Spleen (tissue), 11 donors: ENCODE data around the gene CLCF1. TPM values are rescaled to one million over a fixed set of nuclear protein-coding genes. Genes with fewer than 3 reads are reported as not detected.

Experiments
- DNase-seq: peaks from one replicate; pipeline ENCODE4 v3.0.0-alpha.2; 2020
- H3K27ac ChIP-seq, 8 donors: fragments of 200-600 bp; sonication (generic) in 7 of 8; 1 replicate in 4 of 8; 2 replicates in 4 of 8; pipeline versions ENCODE4 v1.5.0 to v1.8.0; 2016 to 2021; ENCODE audit warnings: inconsistent platforms in 4 of 8, mild to moderate bottlenecking in 4 of 8, moderate library complexity in 1 of 8
- H3K27me3 ChIP-seq, 7 donors: fragments of 200-600 bp; sonication (generic) in 6 of 7; replicated peaks in 1 of 7; 1 replicate in 4 of 7; 2 replicates in 3 of 7; pipeline versions ENCODE4 v1.5.0 to v1.8.0; 2016 to 2021; ENCODE audit warnings: inconsistent platforms in 3 of 7, mild to moderate bottlenecking in 1 of 7
- H3K36me3 ChIP-seq, 6 donors: fragments of 200-600 bp; sonication (generic) in 5 of 6; 1 replicate in 4 of 6; 2 replicates in 2 of 6; pipeline versions ENCODE4 v1.5.0 to v1.8.0; 2016 to 2021; ENCODE audit warnings: inconsistent platforms in 2 of 6
- H3K4me1 ChIP-seq, 6 donors: fragments of 200-600 bp; sonication (generic) in 5 of 6; 1 replicate in 3 of 6; 2 replicates in 3 of 6; pipeline versions ENCODE4 v1.5.0 to v1.8.0; 2016 to 2021; ENCODE audit warnings: inconsistent platforms in 3 of 6
- H3K4me3 ChIP-seq, 8 donors: fragments of 200-600 bp; sonication (generic) in 7 of 8; 1 replicate in 4 of 8; 2 replicates in 4 of 8; pipeline versions ENCODE4 v1.5.0 to v1.8.0; 2016 to 2021; ENCODE audit warnings: inconsistent platforms in 4 of 8, mild to moderate bottlenecking in 4 of 8, moderate library complexity in 2 of 8
- H3K9me3 ChIP-seq, 8 donors: fragments of 200-600 bp; sonication (generic) in 7 of 8; 1 replicate in 4 of 8; 2 replicates in 4 of 8; pipeline versions ENCODE4 v1.5.0 to v1.8.0; 2016 to 2021; ENCODE audit warnings: inconsistent platforms in 4 of 8
- CTCF ChIP-seq, 11 experiments: fragments of 200-600 bp in 7 of 11; fragments of 450-650 bp in 4 of 11; sonication (generic) in 4 of 11; IDR thresholded peaks in 8 of 11; conservative IDR thresholded peaks in 3 of 11; 1 replicate in 7 of 11; 2 replicates in 4 of 11; pipeline versions ENCODE4 v1.4.0 to v1.8.0; 2016 to 2021; ENCODE audit warnings: antibody characterized with exemption in 11 of 11, inconsistent platforms in 4 of 11, mild to moderate bottlenecking in 1 of 11
- POLR2A ChIP-seq, 3 donors: fragments of 450-650 bp; IDR thresholded peaks; one replicate each; pipeline ENCODE4 v1.5.1; 2017; ENCODE audit warnings: antibody characterized with exemption in 3 of 3, mild to moderate bottlenecking in 1 of 3
- POLR2AphosphoS5 ChIP-seq, 3 donors: sonication (generic); formaldehyde crosslinking; IDR thresholded peaks; one replicate each; pipeline ENCODE4 v1.5.1; 2017; ENCODE audit warnings: antibody characterized with exemption in 3 of 3
- WGBS, 5 donors: extraction: QIAGEN DNeasy Blood & Tissue Kit in 3 of 5; methylation state at CpG; one replicate each; pipeline versions ENCODE4 v1.1.5 to v1.1.7; 2013 to 2018; 5-methylcytosine and 5-hydroxymethylcytosine counted together
- intact Hi-C: fragments of 100-400 bp; cut with DNase I; formaldehyde crosslinking; loops from one replicate; pipeline ENCODE4 v1.15.0; 2023; ENCODE audit warnings: low total_unique reads
- polyA plus RNA-seq, 3 donors: library from polyadenylated mRNA; stranded (reverse); fragments of 200-250 nt; gene quantifications; one replicate each; pipeline ENCODE4 v1.2.1, GENCODE V29; 2013
- total RNA-seq, 7 donors: library from RNA; depleted of rRNA in 3 of 7; stranded (reverse); fragments of >200 nt in 3 of 7; fragmentation: NEBNext Ultra II Directional in 4 of 7; extraction: Animal tissue kit (Norgen Biotek cat#: 25700) in 4 of 7; gene quantifications; one replicate each; pipeline versions ENCODE4 v1.1.0 to v1.2.1, GENCODE V29; 2016 to 2021
- donor health status: healthy with polysubstance abuse.
- donor health status: DM: no; HTN: no; CAD: no; lungs with moderate emphysema.
- donor health status: DM: no; HTN: no; CAD: no.
- donor health status: Bipolar disorder and iron deficiency.
- donor health status: healthy.
- donor health status: DM: no; HTN: no; CAD: no.
- donor health status: DM: yes; HTN: yes; CAD: no.

The CLCF1 gene
- total and polyA plus RNA-seq, 10 donors: 4.3 to 13.7 (median 7.4) TPM

GRCh38 chr11:67413266-67413849, 40.0 kb upstream of the CLCF1 start:
- no peak for TF ChIP-seq POLR2A (IDR thresholded peaks at IDR 0.05)
- no peak for TF ChIP-seq CTCF (IDR thresholded peaks at IDR 0.05 in 8 of 11, conservative IDR thresholded peaks at IDR 0.05 in 3 of 11)
- WGBS, 5 donors: 48 to 80% (median 58%) methylated on average over 2 of the region's 2 CpGs
- H3K27me3 ChIP-seq: peaks cover 0 to 61% (median 11%) of the 10 kb centered on the region in 7 donors
- peak overlapping the region in 1 of 8 donors; percentile 98 for H3K27ac ChIP-seq
- no peak for DNase-seq
- H3K36me3 ChIP-seq: peaks cover 0 to 16% (median 0%) of the 10 kb centered on the region in 6 donors
- intact Hi-C loops: no loop called here
- peaks cover 39 to 99% (median 89%) of the 10 kb centered on the region in 6 donors for H3K4me1 ChIP-seq
- no peak overlapping the region for H3K4me3 ChIP-seq
- H3K9me3 ChIP-seq: no peaks in the 10 kb centered on the region

- Histone ChIP-seq H3K4me3 (no peak overlapping the region), H3K4me1 (peaks cover 40 to 99% (median 89%) of the 10 kb centered on the region in 6 donors), H3K27ac (peak overlapping the region in 2 of 8 donors; percentile 98 to 99), H3K36me3 (peaks cover 0 to 22% (median 0%) of the 10 kb centered on the region in 6 donors), H3K9me3 (no peaks in the 10 kb centered on the region), H3K27me3 (peaks cover 0 to 61% (median 11%) of the 10 kb centered on the region in 7 donors)
- 64 to 80% (median 67%) methylated on average over 5 to 9 of the region's 9 CpGs for WGBS, 5 donors
- TF ChIP-seq POLR2AphosphoS5 (IDR thresholded peaks at IDR 0.05) (peak in 2 of 3 donors; percentile 7 to 55), POLR2A (IDR thresholded peaks at IDR 0.05) (no peak), CTCF (IDR thresholded peaks at IDR 0.05 in 8 of 11, conservative IDR thresholded peaks at IDR 0.05 in 3 of 11) (no peak)
- DNase-seq: peak; percentile 75
- intact Hi-C loops: no loop called here
These were observed 39.2 kb upstream of the CLCF1 start for GRCh38 chr11:67412495-67413179.

GRCh38 chr11:67411785-67412152, 38.4 kb upstream of the CLCF1 start:
- intact Hi-C loops: no loop called here
- peaks cover 0 to 31% (median 0%) of the 10 kb centered on the region in 6 donors for H3K36me3 ChIP-seq
- H3K9me3 ChIP-seq: no peaks in the 10 kb centered on the region
- DNase-seq: peak; percentile 74
- peaks cover 0 to 61% (median 11%) of the 10 kb centered on the region in 7 donors for H3K27me3 ChIP-seq
- peaks cover 40 to 99% (median 89%) of the 10 kb centered on the region in 6 donors for H3K4me1 ChIP-seq
- H3K27ac ChIP-seq: peak overlapping the region in 3 of 8 donors; percentile 7 to 99 (median 98)
- TF ChIP-seq CTCF (IDR thresholded peaks at IDR 0.05 in 8 of 11, conservative IDR thresholded peaks at IDR 0.05 in 3 of 11) (no peak), POLR2A (IDR thresholded peaks at IDR 0.05) (no peak), POLR2AphosphoS5 (IDR thresholded peaks at IDR 0.05) (peak; percentile 57 to 71 (median 66))
- peak overlapping the region in 1 of 8 donors; percentile 7 for H3K4me3 ChIP-seq
- 59 to 77% (median 66%) methylated on average over 6 to 7 of the region's 7 CpGs for WGBS, 5 donors
